Subcutaneous abdominal adipose tissue (tissue), 5 donors: ENCODE measurements around the gene ANLN.

Experiments
- H3K27ac ChIP-seq: one replicate; pipeline ENCODE4 v1.7.0; 2013; ENCODE audit warnings: low read depth, mild to moderate bottlenecking, inconsistent platforms, low read length, moderate library complexity
- H3K27me3 ChIP-seq, 5 donors: one replicate each; pipeline ENCODE4 v1.7.0; 2013; ENCODE audit warnings: low read length in 5 of 5, inconsistent platforms in 1 of 5; ENCODE audit not compliant: control insufficient read depth in 5 of 5, insufficient read depth in 4 of 5
- H3K36me3 ChIP-seq, 5 donors: one replicate each; pipeline ENCODE4 v1.7.0; 2013; ENCODE audit warnings: low read length in 5 of 5; ENCODE audit not compliant: control insufficient read depth in 5 of 5, insufficient read depth in 5 of 5
- H3K4me1 ChIP-seq, 5 donors: one replicate each; pipeline ENCODE4 v1.7.0; 2013; ENCODE audit warnings: low read length in 5 of 5, mild to moderate bottlenecking in 3 of 5, moderate library complexity in 1 of 5; ENCODE audit not compliant: control insufficient read depth in 5 of 5, insufficient read depth in 5 of 5
- H3K4me3 ChIP-seq, 5 donors: one replicate each; pipeline ENCODE4 v1.7.0; 2013; ENCODE audit warnings: low read length in 5 of 5, low read depth in 1 of 5
- H3K9ac ChIP-seq, 5 donors: one replicate each; pipeline ENCODE4 v1.7.0; 2013; ENCODE audit warnings: low read length in 5 of 5, mild to moderate bottlenecking in 4 of 5, moderate library complexity in 3 of 5
- H3K9me3 ChIP-seq, 5 donors: one replicate each; pipeline ENCODE4 v1.7.0; 2013; ENCODE audit warnings: low read length in 5 of 5; ENCODE audit not compliant: control insufficient read depth in 5 of 5
- donor health status: healthy.
- donor health status: healthy.
- donor health status: healthy.
- donor health status: healthy.
- donor health status: healthy.

Gene ANLN

GRCh38 chr7:36407636-36408550 lies 18.2 kb downstream of the ANLN start:
- no peak overlapping the region for H3K27ac ChIP-seq

GRCh38 chr7:36408589-36408988 lies 18.9 kb downstream of the ANLN start:
- H3K4me1 ChIP-seq, result no peaks in the 10 kb centered on the region
- no peaks in the 10 kb centered on the region for H3K36me3 ChIP-seq
- H3K27ac ChIP-seq, result no peak overlapping the region
- no peaks in the 10 kb centered on the region for H3K27me3 ChIP-seq
- no peak overlapping the region for H3K9ac ChIP-seq
- no peaks in the 10 kb centered on the region for H3K9me3 ChIP-seq
- no peak overlapping the region for H3K4me3 ChIP-seq

More at GRCh38 chr7:36407636-36408550, 18.2 kb downstream of the ANLN start:
- Histone ChIP-seq H3K9ac (no peak overlapping the region), H3K27me3 (no peaks in the 10 kb centered on the region), H3K4me3 (no peak overlapping the region), H3K9me3 (no peaks in the 10 kb centered on the region), H3K4me1 (no peaks in the 10 kb centered on the region), H3K36me3 (no peaks in the 10 kb centered on the region)

GRCh38 chr7:36409180-36409579 lies 19.5 kb downstream of the ANLN start:
- Histone ChIP-seq H3K4me3 (no peak overlapping the region), H3K9me3 (no peaks in the 10 kb centered on the region), H3K27me3 (no peaks in the 10 kb centered on the region), H3K36me3 (no peaks in the 10 kb centered on the region), H3K9ac (no peak overlapping the region), H3K4me1 (no peaks in the 10 kb centered on the region), H3K27ac (no peak overlapping the region)

- no peak overlapping the region for H3K27ac ChIP-seq
- H3K36me3 ChIP-seq, result no peaks in the 10 kb centered on the region
- H3K4me1 ChIP-seq, result no peaks in the 10 kb centered on the region
- no peaks in the 10 kb centered on the region for H3K27me3 ChIP-seq
- H3K4me3 ChIP-seq, result no peak overlapping the region
- no peaks in the 10 kb centered on the region for H3K9me3 ChIP-seq
- H3K9ac ChIP-seq, result no peak overlapping the region
Measured at GRCh38 chr7:36415144-36415543, 25.5 kb downstream of the ANLN start.

- Histone ChIP-seq H3K27me3 (no peaks in the 10 kb centered on the region), H3K9ac (no peak overlapping the region), H3K27ac (no peak overlapping the region), H3K4me3 (no peak overlapping the region), H3K9me3 (no peaks in the 10 kb centered on the region), H3K4me1 (no peaks in the 10 kb centered on the region), H3K36me3 (no peaks in the 10 kb centered on the region)
Measured at GRCh38 chr7:36416251-36416650, 26.6 kb downstream of the ANLN start.

- Histone ChIP-seq H3K4me1 (no peaks in the 10 kb centered on the region), H3K27me3 (no peaks in the 10 kb centered on the region), H3K9ac (no peak overlapping the region), H3K36me3 (no peaks in the 10 kb centered on the region), H3K4me3 (no peak overlapping the region), H3K9me3 (no peaks in the 10 kb centered on the region), H3K27ac (no peak overlapping the region)
Measured at GRCh38 chr7:36420307-36420706, 30.6 kb downstream of the ANLN start.

GRCh38 chr7:36422072-36422471 lies 32.4 kb downstream of the ANLN start:
- Histone ChIP-seq H3K9me3 (no peaks in the 10 kb centered on the region), H3K27ac (no peak overlapping the region), H3K9ac (no peak overlapping the region), H3K27me3 (no peaks in the 10 kb centered on the region), H3K4me3 (no peak overlapping the region), H3K4me1 (no peaks in the 10 kb centered on the region), H3K36me3 (no peaks in the 10 kb centered on the region)

GRCh38 chr7:36423633-36424032 lies 34.0 kb downstream of the ANLN start:
- H3K4me3 ChIP-seq, result no peak overlapping the region
- H3K27me3 ChIP-seq, result no peaks in the 10 kb centered on the region
- no peaks in the 10 kb centered on the region for H3K9me3 ChIP-seq
- no peak overlapping the region for H3K27ac ChIP-seq
- H3K4me1 ChIP-seq, result no peaks in the 10 kb centered on the region
- no peaks in the 10 kb centered on the region for H3K36me3 ChIP-seq
- no peak overlapping the region for H3K9ac ChIP-seq

GRCh38 chr7:36430186-36430585 lies 40.5 kb downstream of the ANLN start:
- no peaks in the 10 kb centered on the region for H3K4me1 ChIP-seq
- no peak overlapping the region for H3K9ac ChIP-seq

GRCh38 chr7:36430881-36431280 lies 41.2 kb downstream of the ANLN start:
- Histone ChIP-seq H3K4me3 (no peak overlapping the region), H3K9me3 (peaks cover 0 to 8% (median 3%) of the 10 kb centered on the region in 5 donors), H3K27ac (no peak overlapping the region), H3K4me1 (no peaks in the 10 kb centered on the region), H3K9ac (no peak overlapping the region), H3K36me3 (no peaks in the 10 kb centered on the region), H3K27me3 (no peaks in the 10 kb centered on the region)

More at GRCh38 chr7:36430186-36430585, 40.5 kb downstream of the ANLN start:
- no peak overlapping the region for H3K4me3 ChIP-seq
- no peak overlapping the region for H3K27ac ChIP-seq
- peaks cover 0 to 8% (median 3%) of the 10 kb centered on the region in 5 donors for H3K9me3 ChIP-seq
- H3K36me3 ChIP-seq, result no peaks in the 10 kb centered on the region
- H3K27me3 ChIP-seq, result no peaks in the 10 kb centered on the region
